Upper lobe of right lung (tissue), 1 donor: ENCODE results near the gene PPTC7. TPM values are rescaled to one million over a fixed set of nuclear protein-coding genes. Genes with fewer than 3 reads are reported as not detected.
"Not testable (repeated sequence)": the region's sequence is repeated elsewhere in the genome, so short reads cannot be mapped to it uniquely, and the experiment has no call there.

Source experiments
- ATAC-seq: fragments of 200-7000 bp; cut with Tn5 transposase; one replicate; pipeline ENCODE4 v1.9.1; 2020; ENCODE audit warnings: mild to moderate bottlenecking, moderate library complexity
- DNase-seq: peaks from one replicate; pipeline ENCODE4 v3.0.0-alpha.2; 2020
- H3K27ac ChIP-seq: fragments of 200-600 bp; one replicate; pipeline ENCODE4 v1.8.0; 2022
- H3K27me3 ChIP-seq: fragments of 200-600 bp; one replicate; pipeline ENCODE4 v1.8.0; 2022; ENCODE audit warnings: mild to moderate bottlenecking
- H3K36me3 ChIP-seq: fragments of 200-600 bp; one replicate; pipeline ENCODE4 v1.8.0; 2022
- H3K4me1 ChIP-seq: fragments of 200-600 bp; one replicate; pipeline ENCODE4 v1.8.0; 2022
- H3K4me3 ChIP-seq: fragments of 200-600 bp; one replicate; pipeline ENCODE4 v1.8.0; 2022; ENCODE audit warnings: mild to moderate bottlenecking
- H3K9me3 ChIP-seq: fragments of 200-600 bp; one replicate; pipeline ENCODE4 v1.8.0; 2022
- CTCF ChIP-seq: fragments of 200-600 bp; IDR thresholded peaks from one replicate; pipeline ENCODE4 v1.8.0; 2022; ENCODE audit warnings: antibody characterized with exemption
- intact Hi-C: fragments of 100-400 bp; cut with DNase I; formaldehyde crosslinking; loops from one replicate; pipeline ENCODE4 v1.11.0; 2022
- total RNA-seq: library from RNA; stranded (reverse); fragmentation: NEBNext Ultra II Directional; extraction: Animal tissue kit (Norgen Biotek cat#: 25700); gene quantifications from one replicate; pipeline ENCODE4 v1.2.1, GENCODE V29; 2021
- donor health status: DM: no; HTN: yes; CAD: no; lungs with severe emphysema.

Gene PPTC7
- total RNA-seq, 1 donor from 2014 or later, result 26.4 TPM

GRCh38 chr12:110600254-110600653 is 17.1 kb upstream of the PPTC7 start:
- DNase-seq, result no peak
- intact Hi-C loops, result loop anchor here (5.0 kb wide), 1 partner anchor 88 kb away; no protein-coding TSS in a partner anchor

GRCh38 chr12:110599334-110599733 is 16.2 kb upstream of the PPTC7 start:
- ATAC-seq, result no peak
- Histone ChIP-seq H3K27ac (no peak overlapping the region), H3K9me3 (no peaks in the 10 kb centered on the region), H3K4me3 (no peak overlapping the region), H3K27me3 (no peaks in the 10 kb centered on the region), H3K4me1 (no peaks in the 10 kb centered on the region), H3K36me3 (no peaks in the 10 kb centered on the region)
- no peak for TF ChIP-seq CTCF
- intact Hi-C loops, result no loop called here
- DNase-seq, result no peak

More at GRCh38 chr12:110600254-110600653, 17.1 kb upstream of the PPTC7 start:
- no peak overlapping the region for H3K4me3 ChIP-seq
- no peak overlapping the region for H3K27ac ChIP-seq
- H3K36me3 ChIP-seq, result no peaks in the 10 kb centered on the region
- H3K9me3 ChIP-seq, result no peaks in the 10 kb centered on the region
- peak; percentile 73 for ATAC-seq
- peak; percentile 48 for TF ChIP-seq CTCF
- no peaks in the 10 kb centered on the region for H3K27me3 ChIP-seq
- no peaks in the 10 kb centered on the region for H3K4me1 ChIP-seq

- ATAC-seq (no peak), DNase-seq (no peak)
- no peaks in the 10 kb centered on the region for H3K9me3 ChIP-seq
- no peaks in the 10 kb centered on the region for H3K4me1 ChIP-seq
- H3K27me3 ChIP-seq, result no peaks in the 10 kb centered on the region
- intact Hi-C loops, result no loop called here
- H3K4me3 ChIP-seq, result no peak overlapping the region
- H3K36me3 ChIP-seq, result no peaks in the 10 kb centered on the region
- H3K27ac ChIP-seq, result no peak overlapping the region
- TF ChIP-seq CTCF, result no peak
Measured at GRCh38 chr12:110597885-110598284, 14.8 kb upstream of the PPTC7 start.

- H3K4me3 ChIP-seq, H3K27me3 ChIP-seq, DNase-seq, H3K9me3 ChIP-seq, H3K27ac ChIP-seq, H3K36me3 ChIP-seq, ATAC-seq, intact Hi-C loops: not testable (repeated sequence)
- H3K4me1 ChIP-seq, result peaks cover 20% of the 10 kb centered on the region
Measured at GRCh38 chr12:110592919-110593318, 9.8 kb upstream of the PPTC7 start.

- no peak for ATAC-seq
- H3K27ac ChIP-seq, result peak overlapping the region; percentile 82
- H3K36me3 ChIP-seq, result no peaks in the 10 kb centered on the region
Measured at GRCh38 chr12:110592078-110592477, 9.0 kb upstream of the PPTC7 start.

GRCh38 chr12:110591451-110592051 is 8.4 kb upstream of the PPTC7 start:
- peaks cover 20% of the 10 kb centered on the region for H3K4me1 ChIP-seq
- peak overlapping the region; percentile 82 for H3K27ac ChIP-seq
- no peak for DNase-seq
- H3K36me3 ChIP-seq, result no peaks in the 10 kb centered on the region
- no peaks in the 10 kb centered on the region for H3K27me3 ChIP-seq
- no peak for TF ChIP-seq CTCF
- peak; percentile 85 for ATAC-seq
- intact Hi-C loops, result no loop called here
- no peak overlapping the region for H3K4me3 ChIP-seq
- H3K9me3 ChIP-seq, result no peaks in the 10 kb centered on the region

More at GRCh38 chr12:110592078-110592477, 9.0 kb upstream of the PPTC7 start:
- Histone ChIP-seq H3K27me3 (no peaks in the 10 kb centered on the region), H3K4me1 (peaks cover 20% of the 10 kb centered on the region), H3K9me3 (no peaks in the 10 kb centered on the region), H3K4me3 (no peak overlapping the region)
- no peak for DNase-seq
- intact Hi-C loops, result no loop called here
- TF ChIP-seq CTCF, result no peak
